Sigmoid colon (tissue), 3 donors: Measurements from ENCODE around the gene VANGL2.

Experiments
- CTCF ChIP-seq, 4 experiments: fragments of 450-650 bp in 3 of 4; fragments of 200-600 bp in 1 of 4; IDR thresholded peaks; one replicate each; pipeline ENCODE4 v1.5.1; 2016 to 2019; ENCODE audit warnings: antibody characterized with exemption in 4 of 4, mild to moderate bottlenecking in 3 of 4, moderate library complexity in 2 of 4
- POLR2A ChIP-seq, 2 donors: fragments of 450-650 bp; IDR thresholded peaks; one replicate each; pipeline ENCODE4 v1.6.1; 2016; ENCODE audit warnings: antibody characterized with exemption in 2 of 2, mild to moderate bottlenecking in 2 of 2, moderate library complexity in 2 of 2

- TF ChIP-seq CTCF (IDR thresholded peaks at IDR 0.05), result no peak
- TF ChIP-seq POLR2A (IDR thresholded peaks at IDR 0.05), result no peak
These were observed 26.7 kb upstream of the VANGL2 start for GRCh38 chr1:160373696-160374095.
